GM21786 (cell line): ENCODE results near the gene WNT9B.

Source experiments
- ATAC-seq: cut with Tn5 transposase; IDR thresholded peaks from one replicate; pipeline ENCODE4 v1.9.1; 2021; ENCODE audit not compliant: unreplicated experiment

Gene WNT9B, protein sequence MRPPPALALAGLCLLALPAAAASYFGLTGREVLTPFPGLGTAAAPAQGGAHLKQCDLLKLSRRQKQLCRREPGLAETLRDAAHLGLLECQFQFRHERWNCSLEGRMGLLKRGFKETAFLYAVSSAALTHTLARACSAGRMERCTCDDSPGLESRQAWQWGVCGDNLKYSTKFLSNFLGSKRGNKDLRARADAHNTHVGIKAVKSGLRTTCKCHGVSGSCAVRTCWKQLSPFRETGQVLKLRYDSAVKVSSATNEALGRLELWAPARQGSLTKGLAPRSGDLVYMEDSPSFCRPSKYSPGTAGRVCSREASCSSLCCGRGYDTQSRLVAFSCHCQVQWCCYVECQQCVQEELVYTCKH

DNA sequence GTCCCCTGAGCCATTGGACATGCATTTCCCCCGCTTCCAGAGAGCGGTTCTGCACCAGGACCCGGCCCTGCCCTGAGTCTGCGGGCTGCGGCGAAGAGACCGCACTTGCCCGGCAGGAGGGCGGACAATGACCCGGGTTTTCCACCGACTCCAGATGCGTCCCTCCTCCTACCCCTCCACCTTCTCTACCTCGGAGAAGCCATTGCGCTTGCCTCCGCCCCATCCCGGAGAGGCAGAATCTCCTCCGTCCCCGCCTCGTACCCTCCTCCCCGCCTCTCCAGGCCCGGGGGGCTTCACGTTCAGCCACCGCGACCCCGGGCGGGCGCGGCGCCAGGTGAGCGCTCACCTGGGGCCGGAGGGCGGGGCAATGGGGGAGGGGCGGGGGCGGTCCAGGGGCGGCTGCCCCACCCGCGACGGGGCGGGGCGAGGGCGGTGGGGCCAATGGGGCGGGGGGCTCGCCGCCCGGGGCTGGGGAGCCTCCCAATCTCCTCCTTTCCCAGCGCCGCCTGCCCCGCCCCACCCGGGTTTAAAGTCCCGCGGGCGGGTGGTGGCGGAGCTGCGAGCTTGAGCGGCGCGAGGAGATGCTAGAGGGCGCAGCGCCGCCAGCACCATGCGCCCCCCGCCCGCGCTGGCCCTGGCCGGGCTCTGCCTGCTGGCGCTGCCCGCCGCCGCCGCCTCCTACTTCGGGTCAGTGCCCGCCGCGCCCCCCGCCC is at the start of gene WNT9B:
TSS of gene WNT9B (plus strand) at position 555 of the 713 bp plus-strand sequence. CDS start at position 611, 56 bp downstream.
- no peak for ATAC-seq

DNA sequence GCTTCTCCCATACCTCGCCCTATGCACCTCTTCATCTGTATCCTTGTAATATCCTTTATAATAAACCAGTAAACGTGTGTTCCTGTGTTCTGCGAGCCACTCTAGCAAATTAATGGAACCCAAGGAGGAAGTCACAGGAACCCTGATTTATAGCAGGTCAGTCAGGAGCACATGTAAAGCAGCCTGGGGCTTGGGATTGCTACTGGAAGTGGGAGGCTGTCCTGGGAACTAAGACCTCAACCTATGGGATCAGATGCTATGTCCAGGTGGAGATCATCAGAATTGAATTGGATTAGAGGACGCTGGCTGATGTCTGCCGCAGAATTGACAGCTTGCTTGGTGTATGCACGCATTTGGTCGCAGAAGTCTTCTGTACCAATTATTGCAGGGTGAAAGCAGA is 48.6 kb upstream of the WNT9B start:
- no peak for ATAC-seq

DNA sequence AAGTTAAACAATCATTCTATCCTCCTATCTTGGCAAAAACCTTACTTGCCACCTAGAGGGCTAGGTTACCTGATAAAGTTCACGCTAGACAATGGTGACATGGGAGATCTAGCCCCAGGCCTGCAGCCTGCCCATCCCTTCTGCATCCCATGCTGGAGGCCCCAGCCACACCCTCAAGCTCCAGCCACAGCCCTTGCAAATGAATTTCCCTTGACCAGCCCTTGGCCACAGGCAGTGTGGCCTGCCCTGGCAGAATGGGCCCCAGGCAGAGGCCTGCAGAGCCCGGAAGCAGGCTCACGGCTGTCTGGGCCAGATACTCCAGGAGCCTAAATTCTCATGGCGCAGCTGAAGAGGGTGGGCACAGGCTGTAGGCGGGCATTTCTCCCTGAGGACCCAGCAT is 47.8 kb upstream of the WNT9B start:
- no peak for ATAC-seq

DNA sequence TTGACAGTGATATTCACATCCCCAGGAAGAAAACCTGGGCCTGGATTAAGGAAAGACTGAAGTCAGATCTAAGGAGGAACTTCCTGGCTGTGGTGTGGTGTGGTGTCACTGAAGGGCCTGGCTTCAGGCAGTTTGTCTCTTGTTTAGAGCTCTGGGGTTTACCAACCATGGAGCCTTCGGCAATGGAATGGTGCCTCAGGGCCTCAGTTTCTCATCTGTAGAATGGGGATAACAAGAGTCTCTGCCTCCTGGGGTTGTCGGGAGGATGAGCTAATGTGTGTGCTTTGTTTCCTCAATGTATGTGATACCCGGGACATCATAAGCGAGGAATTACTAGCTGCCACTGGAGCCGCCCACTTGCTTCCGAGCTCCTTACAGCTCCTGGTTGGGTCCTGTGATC is 45.6 kb upstream of the WNT9B start:
- ATAC-seq: no peak

DNA sequence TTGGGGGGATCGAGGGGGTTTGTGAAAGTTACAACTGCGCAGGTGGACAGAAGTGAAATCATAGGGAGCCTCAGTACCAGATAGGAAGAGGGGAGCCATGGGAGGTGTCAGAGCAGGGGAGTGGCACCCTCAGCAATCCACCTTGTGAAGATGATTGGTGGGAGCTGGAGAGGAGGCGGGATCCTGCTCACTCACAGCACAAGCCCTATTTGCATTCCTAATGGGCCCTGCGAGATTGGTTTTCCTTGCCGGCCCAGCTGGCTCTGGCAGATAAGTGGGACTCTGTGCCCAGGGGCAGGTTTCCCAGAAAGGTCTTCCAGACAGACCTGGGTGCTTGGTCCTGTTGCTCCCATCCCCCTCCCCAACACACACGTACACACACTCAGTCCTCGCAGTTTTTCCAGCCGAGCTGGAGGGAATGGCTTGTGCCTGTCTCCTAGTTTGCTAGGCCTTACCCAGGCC is 42.2 kb upstream of the WNT9B start:
- ATAC-seq: no peak

DNA sequence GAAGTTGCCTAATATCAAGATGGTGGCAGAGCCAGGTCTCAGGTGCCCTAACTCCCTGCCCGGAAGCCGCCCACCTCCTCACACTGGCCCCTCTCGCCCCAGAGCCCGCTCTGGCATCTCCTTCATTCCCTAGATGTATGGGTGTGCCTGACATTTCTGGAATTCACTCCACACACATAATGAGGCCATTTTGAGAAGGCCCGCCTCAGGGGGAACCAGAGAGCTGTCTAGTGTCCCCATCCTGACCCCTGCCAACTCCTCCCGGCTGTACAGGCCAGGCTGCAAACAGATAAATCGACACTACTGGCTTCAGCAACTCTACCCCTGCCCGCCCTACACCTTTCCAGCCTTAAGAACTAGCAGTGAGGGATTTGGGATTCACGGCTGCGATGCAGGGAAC is 40.5 kb upstream of the WNT9B start:
- ATAC-seq: no peak

DNA sequence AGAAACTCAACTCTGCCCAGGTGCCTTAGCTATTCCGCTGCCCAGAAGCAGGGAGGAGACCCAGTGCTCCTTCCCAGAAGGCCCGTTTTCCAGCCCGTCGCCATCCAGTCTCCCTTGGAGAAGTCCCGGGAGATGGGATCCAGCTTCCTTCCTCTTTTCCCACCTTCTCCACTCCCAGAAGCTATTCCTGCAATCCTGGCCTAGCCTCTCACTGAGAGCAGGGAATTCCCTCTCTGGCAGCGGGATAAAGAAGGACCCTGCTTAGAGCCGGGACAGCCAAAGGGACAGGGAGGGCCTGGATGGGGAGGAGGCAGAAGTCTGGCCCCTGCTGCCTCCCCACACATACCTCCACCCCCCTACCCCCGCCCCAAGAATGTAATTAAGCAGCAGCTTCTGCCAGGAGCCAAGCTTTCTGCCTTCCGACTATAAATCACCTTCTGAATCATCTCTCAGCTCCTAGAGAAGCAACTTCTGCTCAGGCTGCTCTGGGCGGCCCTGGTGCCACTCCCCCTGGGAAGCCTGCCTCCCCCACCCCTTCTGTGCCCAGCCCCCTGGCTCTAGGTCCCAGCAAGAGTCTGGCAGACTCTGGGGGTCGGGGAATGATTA is 39.3 kb upstream of the WNT9B start:
- no peak for ATAC-seq

DNA sequence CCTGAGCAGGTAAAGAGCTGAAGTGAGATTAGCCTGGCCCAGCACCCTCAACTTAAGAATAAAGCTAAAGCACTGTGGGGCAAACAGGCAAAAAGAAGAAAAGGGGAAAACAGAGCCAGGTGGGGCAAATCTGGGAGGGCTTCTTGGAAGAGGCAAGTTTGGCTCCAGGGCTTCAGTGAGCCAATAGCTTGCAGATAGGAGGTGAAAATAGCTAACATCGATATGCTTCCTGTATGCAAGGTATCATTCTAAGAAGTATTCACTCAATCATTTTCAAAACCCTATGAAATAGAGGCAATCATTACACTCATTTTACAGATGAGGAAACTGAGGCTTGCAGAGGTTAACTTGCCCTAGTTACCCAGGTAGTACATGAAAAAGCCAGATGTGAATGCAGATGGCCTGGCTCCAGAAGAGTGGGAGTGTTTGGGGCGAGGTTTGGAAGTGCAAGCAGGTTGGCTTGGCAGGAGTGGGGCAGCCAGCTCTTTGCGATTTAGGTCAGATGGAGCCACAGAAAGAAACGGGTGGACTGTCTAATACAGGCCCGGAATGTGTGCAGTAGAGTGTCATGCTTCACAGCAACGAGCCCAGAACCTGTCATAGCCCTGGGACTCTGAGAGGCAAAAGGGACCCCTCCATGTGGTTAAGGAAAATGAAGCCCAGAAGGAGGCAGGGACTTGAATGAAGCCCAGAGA is 38.6 kb upstream of the WNT9B start:
- ATAC-seq: no peak

DNA sequence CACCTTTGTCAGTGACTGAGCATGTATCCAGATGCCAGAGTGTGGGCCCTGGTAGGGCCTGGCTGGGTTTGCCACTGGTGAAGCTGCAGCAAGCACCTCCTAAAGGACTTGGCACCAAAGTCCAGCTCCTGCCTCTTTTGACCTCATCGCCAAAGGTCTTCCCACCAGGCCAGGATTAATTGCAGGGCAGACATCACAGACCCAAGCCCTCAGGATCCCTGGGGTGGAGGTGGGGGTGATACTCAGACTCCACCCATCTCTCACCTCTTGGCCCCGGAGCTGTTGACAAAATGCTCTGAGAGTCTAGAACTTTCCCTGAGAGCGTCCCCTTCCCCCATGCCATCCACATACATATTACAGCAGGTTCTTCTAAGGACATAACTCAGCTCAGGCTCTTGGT is 37.5 kb upstream of the WNT9B start:
- no peak for ATAC-seq

DNA sequence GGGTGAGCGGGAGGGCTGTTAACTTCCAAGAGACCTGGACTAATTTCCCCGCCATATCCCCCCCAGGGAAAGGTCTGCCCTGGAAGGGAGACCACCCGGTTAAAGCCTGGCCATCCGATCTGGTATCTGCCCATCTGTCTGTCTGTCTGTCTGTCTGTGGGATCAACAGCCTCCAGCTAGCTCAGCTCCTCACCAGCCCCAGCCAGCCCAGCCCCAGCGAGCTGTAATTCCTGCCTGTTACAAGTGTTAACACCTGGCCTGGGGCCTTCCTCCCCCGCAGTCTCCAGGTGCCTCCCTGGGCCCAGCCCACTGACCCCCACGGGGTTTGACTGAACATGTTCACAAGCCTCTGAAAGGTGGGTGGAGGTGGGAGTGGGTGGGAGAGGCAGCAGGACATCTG is 36.9 kb upstream of the WNT9B start:
- ATAC-seq: no peak

DNA sequence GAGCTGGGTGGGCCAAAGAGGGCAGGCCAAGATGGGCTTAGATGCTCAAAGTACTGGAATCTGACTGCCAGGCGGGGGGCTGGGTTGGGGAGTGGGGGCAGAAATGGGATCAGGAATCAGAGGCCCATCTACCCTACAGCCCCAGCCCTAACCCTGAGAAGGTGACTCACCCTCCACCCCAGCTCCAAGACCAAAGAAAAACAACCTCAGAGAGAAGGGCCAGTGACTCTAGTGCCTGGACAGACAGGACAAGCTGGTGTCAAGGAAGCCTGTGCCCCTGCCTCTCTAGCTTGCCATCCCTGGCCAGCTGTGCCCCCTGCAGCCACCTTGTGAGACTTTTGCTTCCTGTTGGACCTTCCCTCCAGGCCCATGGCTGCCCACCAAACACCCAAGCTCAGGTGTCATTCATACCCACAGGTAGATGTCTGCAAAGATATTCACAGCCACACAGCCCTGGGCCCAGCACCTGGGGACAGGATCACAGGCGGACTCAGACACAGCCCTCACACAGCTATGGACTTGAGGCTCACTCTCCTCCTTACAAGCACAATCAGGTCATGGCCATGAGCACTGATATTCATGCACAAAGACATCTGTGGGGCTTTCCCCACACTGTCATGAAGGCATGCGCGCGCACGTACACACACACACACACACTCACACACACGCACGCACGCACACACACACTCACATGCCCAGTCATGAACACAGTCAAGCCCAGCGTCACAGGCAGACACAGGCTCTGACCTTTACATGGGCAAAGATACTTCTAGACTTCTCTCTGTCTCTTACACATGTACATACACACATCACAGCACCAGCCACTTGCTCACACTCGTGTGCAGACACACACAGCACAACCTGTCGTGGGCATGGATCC is 35.7 kb upstream of the WNT9B start:
- no peak for ATAC-seq

DNA sequence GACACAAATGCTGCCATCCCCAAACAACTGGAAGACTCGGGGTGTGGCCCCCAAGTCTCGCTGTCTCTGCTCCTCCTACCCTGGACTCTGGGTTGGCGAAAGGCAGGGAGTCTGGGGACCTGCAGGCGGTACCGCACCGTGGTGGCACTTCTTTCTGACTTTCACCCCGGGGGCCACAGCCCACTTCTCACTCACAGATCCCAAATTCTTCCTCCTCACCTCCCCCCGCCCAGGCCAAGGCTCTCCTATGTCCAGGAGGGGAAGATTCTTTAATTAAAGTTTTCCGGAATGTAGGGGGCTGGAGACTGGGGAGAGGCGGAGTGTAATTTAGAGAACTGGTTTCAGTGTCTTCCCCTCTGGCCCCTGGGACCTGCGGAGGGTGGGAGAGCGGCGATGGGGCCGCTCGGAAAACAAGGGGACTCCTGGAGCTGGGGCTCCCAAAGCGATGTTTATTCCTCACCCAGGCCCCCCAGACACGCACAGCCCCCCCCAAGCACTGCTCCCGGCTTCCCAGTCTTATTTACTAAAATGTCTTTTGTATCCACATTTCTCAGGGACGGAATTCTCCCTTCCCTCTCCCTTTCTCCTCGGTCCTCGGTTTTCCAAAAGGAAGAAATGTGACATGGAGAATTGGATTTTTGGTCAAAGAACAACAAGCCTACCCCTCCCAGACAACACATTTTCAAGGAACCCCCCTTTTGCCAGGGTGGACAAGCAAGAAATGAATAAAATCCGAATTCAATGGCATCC is 34.1 kb upstream of the WNT9B start:
- ATAC-seq: no peak

DNA sequence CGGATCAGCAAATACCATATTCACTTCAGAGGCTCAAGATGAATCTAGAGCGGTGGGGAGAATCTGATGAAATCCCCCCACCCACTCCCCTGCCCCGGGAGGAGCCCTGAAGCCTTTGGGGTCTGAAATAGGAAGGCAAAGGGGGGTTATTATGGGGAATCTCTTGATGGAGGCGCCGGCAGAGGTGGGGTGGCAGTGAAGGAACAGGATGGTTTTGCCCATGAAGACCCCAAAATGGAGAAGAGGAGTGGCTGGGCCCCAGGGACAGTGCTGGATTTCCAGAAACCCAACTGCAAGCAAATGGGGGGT is 33.5 kb upstream of the WNT9B start:
- ATAC-seq: no peak

DNA sequence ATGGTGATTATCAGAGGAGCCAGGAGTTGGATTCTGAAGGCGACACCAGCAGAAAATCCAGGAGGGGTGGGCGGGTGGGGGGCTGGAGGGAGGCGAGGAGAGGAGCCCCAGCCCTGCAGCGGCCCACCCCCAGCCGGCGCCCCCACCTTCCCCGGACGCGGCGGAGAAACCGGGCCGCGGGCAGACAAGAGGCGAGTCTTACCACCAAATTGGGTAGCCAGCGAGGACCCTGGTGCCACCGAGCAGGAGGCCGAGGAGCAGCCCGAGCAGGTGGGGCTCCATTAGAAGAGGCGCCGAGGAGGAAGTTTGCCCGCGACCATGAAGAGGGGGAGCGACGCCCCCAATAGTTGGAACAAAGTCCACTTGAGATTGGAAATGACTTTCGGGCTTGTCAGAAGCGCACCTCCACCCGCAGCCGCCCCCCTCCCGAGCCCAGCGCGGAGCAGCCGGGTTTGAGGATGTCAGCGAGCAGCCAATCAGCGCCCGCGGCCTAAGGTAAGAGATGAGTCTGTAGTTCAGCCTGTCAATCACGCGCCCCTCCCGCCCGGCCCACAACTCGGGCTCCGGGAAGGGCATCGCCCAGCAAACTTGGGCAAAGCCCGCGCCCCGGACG is 33.0 kb upstream of the WNT9B start, which contains the start of gene WNT3:
TSS of gene WNT3 (minus strand) at position 377 of the 613 bp plus-strand sequence. CDS start at position 282, 95 bp downstream.
- no peak for ATAC-seq

DNA sequence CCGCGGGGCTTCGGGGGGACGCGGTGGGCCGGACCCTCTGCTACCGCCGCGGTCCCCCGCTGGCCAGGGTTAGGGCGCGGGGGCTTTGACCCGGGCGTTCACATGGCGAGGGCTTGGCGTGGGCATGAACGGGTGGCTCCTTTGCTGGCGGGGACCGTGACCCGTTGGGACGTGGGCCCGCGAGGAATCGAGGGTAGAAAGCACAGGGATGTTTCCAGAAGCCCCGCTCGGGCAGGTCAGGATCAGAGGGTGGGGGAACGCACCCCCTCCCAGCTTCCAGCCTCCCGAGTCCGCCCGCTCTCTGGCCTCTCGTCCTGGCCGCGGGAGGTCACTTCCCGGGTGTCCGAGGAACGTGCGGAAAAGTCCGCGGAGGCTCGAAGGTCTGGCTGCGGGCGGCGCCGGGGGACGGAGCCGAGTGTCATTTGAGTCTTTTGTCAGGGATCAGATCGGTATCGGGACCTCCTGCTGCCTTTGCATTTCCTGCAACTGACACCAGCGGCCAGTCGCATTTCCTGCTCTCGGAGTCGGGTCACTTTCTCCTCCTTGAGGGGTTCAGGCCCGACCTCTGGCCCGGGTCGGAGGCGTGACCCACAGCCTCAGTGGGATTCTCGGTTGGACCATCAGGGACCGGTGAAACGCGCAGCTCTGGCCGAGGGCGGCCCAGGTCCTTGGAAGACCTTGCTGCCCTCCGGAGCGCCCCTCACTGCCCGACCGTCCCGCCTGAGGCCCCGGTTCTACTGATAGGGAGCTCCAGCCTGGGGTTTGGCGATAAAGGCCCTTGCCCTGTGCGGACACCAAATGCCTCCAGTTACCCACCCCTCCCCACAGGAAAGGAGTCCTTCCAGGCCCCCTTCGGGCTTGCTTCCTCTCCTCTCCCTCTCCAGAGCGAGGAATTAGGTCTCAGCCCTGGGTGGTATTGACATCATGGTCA is 32.2 kb upstream of the WNT9B start:
- no peak for ATAC-seq

DNA sequence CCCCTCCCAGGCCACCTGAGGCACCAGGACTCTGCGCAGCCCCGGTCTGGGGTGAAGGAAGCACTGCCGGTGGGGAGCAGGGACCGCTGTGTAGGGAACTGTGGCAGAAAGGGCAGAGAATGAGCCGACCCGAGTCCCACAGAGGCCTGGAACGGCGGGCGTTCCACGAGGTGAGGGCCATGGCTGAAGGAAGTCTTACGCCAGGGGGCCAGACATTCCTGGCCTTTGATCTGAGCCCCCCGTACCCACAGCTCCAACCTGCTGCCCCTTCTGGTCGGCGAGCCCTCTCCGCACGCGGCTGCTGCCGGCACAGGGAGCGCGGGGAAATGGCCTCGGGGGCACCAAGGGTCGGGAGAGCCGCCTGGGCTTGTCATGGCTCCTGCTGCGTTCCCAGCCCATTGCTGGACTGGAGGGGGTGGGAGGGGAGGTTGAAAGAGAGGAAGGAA is 31.5 kb upstream of the WNT9B start:
- ATAC-seq: no peak

DNA sequence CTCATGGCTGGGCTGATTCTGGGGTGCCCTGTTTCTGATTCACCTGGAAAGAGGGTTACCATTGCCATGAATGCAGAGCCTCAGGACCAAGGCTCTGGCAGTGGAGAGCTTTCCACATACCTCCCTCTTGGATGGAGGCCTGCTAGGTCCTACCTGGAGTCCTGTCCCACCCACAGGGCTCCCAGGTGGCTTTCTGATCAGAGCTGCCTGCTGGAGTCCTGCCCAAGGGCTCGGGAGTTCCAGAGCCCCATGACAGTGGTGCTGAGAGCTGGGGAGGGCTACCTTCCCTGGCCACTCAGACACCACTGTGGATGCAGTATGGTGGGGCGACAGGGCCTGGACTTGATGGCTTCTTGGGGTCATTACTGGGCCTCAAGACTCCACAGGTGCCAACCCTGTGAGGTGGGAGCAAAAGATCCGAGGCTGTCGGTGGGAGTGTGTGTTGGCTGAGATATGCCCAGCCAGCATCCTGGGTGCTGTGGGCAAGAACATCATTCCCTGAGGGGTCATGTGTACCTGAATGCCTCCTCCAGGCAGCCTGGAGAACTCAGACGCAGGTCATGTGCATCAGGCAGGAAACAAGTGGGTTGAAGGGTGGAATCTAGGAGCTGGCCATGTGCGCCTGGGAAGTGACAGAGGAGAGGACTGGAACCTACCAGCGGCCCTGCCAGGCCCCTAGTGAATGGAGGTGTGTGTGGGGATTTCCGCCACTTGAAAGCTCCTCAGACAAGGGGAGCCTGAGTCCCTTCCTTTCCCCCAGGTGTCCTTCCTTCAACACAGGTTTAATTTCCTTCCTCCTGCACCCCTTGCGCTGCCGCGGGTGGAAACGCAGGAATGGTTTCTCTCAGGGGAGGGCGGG is 30.6 kb upstream of the WNT9B start:
- no peak for ATAC-seq
